NCI-H2227 treated with DMSO at 0.1 percent for 48 hours (cell line): ENCODE measurements around the gene ZNF618.

Experiments
- DNase-seq: peaks from one replicate; lab custom pipeline; 2025; lab: John Stamatoyannopoulos, UW

Gene ZNF618

DNA sequence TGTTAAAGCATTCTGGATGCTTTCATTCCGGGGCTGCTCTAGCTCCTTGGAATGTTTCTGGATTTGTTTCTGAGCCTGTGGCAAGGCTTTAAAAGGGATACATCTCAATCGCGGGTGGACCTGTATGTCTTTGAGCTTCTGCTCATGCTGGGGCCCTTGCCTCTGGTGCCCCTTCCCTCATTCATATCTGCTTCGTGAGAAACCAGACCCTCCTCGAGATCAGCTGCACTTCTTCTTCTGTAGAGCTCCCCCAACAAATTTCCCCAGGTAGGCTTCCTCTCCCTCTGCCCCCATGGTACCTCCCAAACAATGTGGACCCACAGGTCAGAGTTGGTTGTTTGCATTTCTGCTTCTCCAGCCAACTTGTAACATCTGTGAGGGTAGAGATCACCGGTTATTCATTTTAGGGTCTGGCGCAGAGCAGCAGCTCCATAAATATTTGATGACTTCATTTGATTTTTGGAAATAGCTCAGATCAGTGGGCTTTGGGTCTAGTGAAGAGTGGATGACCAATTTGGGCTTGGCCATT, 6.6 kb downstream of the ZNF618 start:
- no peak for DNase-seq

DNA sequence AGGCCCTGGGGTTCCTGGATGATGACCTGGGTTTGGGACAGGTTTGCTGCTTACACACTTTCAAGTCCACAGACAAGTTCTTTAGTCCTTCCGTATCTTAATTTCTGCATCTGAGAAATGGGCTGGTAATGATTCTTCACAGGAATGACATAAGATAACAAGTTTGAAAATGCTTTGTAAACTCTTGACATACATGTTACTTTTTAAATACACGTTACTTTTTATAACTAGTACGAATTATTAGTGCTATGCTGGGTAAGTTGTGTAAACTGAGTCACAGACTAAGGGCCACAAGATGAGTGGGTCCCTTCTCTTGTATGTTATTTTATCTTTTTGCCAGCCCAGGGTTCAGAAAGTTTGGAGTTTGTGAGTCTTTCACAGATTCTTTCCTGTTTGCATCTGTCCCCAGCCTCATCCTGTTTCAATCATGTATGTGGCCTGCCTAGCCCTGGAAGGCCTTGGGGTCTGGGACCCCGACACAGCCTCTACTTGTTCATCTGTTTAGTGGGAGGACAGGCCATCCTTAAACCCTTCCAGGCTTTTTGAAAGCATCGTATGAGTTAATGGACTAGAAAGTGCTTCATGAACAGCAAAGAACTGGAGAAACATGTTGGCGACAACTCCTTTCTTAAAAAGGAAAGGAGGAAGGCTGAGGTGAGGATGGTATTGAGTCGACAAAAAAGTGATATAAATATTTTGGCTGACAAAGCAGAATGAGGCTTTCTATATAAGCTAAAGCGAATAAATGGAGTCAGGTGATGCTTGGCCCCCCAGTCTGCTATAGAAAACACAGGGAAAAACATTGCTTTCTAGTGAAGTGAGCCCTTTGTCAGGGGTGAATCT, 9.3 kb downstream of the ZNF618 start:
- no peak for DNase-seq

DNA sequence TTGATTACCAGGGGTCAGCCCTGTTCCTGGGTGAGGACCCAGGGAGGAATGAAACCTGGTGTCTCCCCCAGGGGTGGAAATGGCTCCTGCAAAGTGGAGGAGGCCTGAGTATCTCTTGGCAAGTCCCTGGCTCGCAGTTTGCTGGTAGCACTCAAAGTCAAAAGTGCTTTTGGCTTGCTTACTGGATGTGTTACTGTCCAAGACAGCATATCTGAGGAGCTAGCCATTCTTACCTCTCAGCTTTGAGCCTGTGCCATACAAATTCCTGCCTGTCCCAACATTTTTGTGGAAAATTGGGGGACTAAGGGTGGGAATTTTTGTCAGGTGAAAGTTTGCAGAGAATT, 9.9 kb downstream of the ZNF618 start:
- DNase-seq, result no peak

- no peak for DNase-seq
Observed at GRCh38 chr9:113886466-113886865, 10.4 kb downstream of the ZNF618 start.

GRCh38 chr9:113886933-113887332, 10.8 kb downstream of the ZNF618 start:
- DNase-seq, result no peak

- DNase-seq, result no peak
Observed at GRCh38 chr9:113887436-113887835, 11.3 kb downstream of the ZNF618 start.

DNA sequence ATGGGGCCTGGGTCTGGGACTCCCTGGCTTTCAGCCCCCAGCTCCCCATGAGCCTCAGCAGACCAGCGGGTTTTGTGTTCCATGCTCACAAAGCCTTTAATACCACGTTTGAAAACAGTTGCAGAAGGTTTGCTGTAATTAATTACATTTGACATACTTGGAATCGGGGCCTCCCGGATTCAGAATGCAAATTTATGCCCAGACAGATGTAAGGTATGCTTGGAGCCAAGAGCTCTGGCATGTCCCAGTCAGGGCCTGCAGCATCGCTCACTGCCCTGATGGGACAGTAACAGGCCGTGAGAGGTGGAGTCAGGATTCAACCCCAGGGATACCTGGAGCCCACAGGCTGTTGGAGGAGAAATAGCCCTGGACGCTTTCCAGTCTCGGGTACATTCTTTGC, 12.2 kb downstream of the ZNF618 start:
- DNase-seq, result no peak

- DNase-seq, result no peak
Observed at GRCh38 chr9:113888976-113889375, 12.9 kb downstream of the ZNF618 start.

DNA sequence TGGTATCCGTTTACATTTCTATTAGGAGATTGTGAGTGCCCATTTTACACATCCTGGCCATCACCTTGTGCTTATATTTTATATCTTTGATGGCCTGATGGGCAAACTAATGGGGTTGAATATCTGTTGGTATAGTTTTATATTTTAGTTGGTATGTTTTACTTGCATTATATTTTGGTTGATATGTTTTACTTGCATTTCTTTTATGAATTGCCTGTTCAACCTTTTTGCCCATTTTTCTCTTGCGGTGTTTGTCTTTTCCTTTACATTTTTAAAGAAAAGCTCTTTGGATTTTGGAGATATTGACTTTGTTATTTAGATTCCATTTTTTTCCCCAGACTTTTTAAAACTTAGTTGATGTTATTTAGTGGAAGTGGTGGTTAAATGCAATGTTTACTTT, 14.6 kb downstream of the ZNF618 start:
- no peak for DNase-seq

- DNase-seq, result no peak
Observed at GRCh38 chr9:113892861-113893491, 16.9 kb downstream of the ZNF618 start.

DNA sequence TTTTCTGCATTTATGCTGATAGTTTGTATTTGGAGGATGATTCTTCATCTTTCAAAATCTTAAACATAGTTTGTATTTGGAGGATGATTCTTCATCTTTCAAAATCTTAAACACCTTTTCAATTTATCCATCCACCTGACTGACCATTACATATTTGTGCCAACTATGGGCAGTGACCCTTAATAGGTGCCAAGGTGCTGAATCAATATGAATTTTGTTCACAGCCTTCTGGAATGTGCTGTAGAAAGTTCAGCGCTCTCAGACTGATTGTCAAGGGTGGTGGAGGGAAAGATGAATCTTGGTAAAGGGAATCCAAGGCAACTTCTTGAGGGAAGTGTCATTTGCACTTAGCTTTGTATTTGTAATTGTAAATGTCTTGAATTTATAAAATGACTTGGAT, 18.1 kb downstream of the ZNF618 start:
- no peak for DNase-seq

GRCh38 chr9:113895526-113895925, 19.4 kb downstream of the ZNF618 start:
- no peak for DNase-seq

GRCh38 chr9:113896713-113897112, 20.6 kb downstream of the ZNF618 start:
- DNase-seq, result no peak

DNA sequence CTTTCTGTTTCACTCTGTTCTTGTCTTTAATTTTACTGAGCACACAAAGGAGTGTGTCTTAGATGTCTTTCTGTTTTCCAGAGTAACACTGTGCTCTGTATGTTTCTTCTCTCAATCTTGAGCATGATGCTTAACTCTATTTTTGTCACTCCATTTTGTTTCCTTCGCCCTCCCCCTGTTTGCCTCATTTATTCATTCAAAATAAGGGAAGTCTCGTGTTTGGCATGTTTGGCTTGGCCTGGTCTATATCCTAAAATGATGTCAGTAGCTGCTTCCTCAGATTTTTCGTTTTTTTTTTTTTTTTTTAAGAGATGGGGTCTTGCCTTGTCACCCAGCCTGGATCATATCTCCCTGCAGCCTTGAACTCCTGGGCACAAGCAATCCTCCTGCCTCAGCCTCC, 22.0 kb downstream of the ZNF618 start:
- DNase-seq, result no peak

GRCh38 chr9:113898596-113898995, 22.5 kb downstream of the ZNF618 start:
- no peak for DNase-seq

- no peak for DNase-seq
Observed at GRCh38 chr9:113899205-113899604, 23.1 kb downstream of the ZNF618 start.

DNA sequence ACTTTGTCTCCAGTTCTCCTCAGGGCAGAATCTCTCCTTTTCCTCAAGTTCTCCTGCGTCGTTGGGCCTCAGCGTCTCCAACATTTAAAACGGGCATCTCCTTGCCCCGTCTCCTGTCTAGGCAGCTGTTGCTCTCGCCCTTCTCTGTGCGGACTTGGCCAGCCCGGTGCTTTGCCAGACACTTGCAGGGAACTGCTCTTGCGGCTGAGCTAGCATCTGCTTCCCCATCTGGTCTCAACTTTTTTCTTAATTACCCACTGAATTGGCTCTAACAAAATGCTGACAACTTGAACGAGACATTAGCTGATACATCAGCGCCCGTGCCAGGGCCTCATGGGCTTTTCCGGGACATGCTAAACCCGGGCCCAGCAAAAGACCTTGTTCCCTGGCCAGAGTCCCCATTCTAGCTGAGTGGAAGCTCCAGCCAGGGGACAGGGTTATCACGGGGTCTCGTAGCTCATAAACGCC, 25.1 kb downstream of the ZNF618 start:
- DNase-seq, result no peak

DNA sequence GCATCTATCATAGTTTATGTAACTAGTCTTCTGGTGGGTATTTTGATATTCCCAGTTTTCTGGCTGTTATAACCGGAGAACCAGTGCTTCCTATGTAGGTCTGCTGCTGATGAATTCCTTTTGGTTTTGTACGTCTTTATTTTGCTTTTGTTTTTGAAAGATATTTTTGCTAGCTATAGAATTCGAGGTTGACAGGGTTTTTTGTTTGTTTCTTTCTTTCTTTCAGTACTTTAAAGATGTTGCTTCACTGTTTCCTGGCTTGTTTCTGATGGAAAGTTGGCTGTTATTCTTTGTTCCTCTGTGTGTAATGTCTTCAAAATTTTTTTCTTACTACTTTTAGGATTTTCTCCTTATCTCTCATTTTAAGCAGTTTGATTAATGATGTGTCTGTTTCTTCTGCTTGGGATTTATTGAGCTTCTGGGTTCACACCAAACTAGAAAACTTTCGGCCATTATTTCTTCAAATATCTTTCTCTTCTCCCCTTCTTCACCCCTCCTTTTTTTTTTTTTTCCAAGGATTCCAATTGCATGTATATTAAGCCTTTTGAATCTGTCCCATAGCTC, 27.5 kb downstream of the ZNF618 start:
- DNase-seq, result no peak

DNA sequence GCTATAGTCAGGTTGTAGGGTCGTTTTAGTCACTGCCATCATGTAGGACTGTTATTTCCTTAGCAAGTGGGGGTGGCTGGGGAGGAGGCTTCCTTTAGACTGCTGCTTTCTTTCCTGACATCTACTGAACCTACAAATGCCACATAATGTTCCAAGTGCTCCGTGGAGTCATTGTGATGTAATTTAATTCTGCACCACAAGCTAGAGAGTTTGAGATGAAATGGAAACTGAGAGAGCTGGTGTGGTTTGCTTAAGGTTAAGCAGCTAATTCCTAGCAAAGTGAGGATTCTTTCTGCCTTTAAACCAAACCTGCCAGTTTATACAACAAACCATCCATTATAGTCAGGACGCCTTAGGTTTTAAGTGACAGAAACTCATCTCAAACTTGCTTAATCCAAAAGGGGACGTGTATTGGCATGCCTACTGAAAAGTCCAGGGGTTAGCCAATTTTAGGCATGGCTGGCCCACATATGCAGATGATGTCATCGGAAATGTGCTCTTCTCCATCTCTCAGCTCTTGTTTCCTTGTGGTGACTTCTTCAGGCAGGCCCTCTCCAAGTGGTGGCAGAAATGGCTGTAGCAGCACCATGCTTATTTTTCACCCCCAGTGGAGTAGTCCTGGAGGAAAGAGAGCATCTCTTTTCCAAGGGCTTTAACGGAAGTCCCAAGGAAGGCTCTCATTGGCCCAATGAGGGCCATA, 30.5 kb downstream of the ZNF618 start:
- no peak for DNase-seq

DNA sequence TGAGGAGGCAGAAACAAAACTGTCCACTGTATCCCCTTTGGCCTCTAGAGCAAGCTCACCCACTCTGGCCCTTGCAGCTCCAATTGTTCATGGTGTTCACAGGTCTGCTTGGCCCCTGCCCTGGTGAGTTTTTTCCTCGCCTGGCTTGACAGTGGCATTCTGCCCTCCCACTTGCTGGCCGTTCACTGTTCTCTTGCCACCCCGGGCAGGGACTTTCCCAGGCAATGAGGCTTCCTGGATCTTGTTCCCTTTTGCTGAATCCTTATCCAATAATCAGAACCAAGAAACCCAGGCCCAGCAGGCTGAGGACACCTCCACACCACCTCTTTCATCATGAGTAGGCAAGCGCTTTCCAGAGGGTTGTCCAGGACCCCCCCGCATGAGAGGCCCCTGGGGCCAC, 31.2 kb downstream of the ZNF618 start:
- no peak for DNase-seq

GRCh38 chr9:113909421-113909820, 33.3 kb downstream of the ZNF618 start:
- DNase-seq, result no peak

DNA sequence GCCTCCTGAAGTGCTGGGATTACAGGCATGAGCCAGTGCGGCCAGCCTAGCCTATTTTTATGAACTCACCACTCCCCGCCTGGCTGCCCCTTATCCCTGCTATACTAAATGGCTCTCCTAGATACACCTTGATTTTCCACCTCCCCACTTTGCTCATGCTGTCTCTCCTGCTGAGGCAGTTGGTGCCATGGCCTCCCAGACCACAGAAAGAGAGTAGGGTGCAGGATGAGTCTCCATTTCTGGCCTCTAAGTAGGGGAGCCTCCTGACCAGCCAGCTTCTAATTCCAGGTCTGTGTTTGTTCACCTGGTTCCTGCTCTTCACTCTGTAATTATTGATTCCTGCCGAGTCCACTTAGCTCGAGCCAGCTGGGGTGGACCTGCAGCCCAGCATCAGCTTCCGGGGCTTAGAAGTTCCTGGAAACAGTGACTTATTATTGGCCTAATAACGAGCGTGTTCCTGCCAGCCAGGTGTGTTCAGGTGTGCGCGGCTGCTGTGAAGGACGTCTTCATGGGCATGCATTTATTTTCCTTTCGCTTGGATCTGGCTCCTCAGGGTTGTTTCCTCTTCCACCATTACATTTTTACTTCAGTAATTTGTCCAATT, 34.0 kb downstream of the ZNF618 start:
- no peak for DNase-seq
